Transverse colon (tissue), 3 donors: ENCODE results near the gene STAC.

Source experiments
- CTCF ChIP-seq, 5 experiments: fragments of 200-600 bp in 3 of 5; fragments of 450-650 bp in 2 of 5; sonication (generic) in 3 of 5; IDR thresholded peaks; 1 replicate in 2 of 5; 2 replicates in 3 of 5; pipeline ENCODE4 v1.5.1; 2016 to 2017; ENCODE audit warnings: antibody characterized with exemption in 5 of 5, inconsistent platforms in 3 of 5, mild to moderate bottlenecking in 2 of 5, moderate library complexity in 1 of 5
- POLR2A ChIP-seq: fragments of 450-650 bp; IDR thresholded peaks from one replicate; pipeline ENCODE4 v1.6.1; 2016; ENCODE audit warnings: antibody characterized with exemption, mild to moderate bottlenecking, moderate library complexity

- TF ChIP-seq CTCF (IDR thresholded peaks at IDR 0.05) = no peak
- no peak for TF ChIP-seq POLR2A
These were observed 78.9 kb downstream of the STAC start for GRCh38 chr3:36459177-36459576.
